Caco-2 (cell line): ENCODE data around the gene LYRM1. TPM values are rescaled to one million over a fixed set of nuclear protein-coding genes. Genes with fewer than 3 reads are reported as not detected.

Source experiments
- BruUV-seq: library from RNA; stranded (reverse); fragments of 400-500 nt; replicated peaks from 2 replicates; lab custom pipeline; 2021; lab: Mats Ljungman, UMichigan
- CTCF ChIA-PET: fragments of 300-600 bp; sonication (Branson Sonifier 250); formaldehyde crosslinking; loops from one replicate; lab custom pipeline; 2022; ENCODE audit warnings: antibody characterized with exemption; lab: Charles Lee
- POLR2A ChIA-PET: fragments of 300-600 bp; sonication (Branson Sonifier 250); formaldehyde crosslinking; loops from one replicate; lab custom pipeline; 2022; ENCODE audit warnings: antibody characterized with exemption; lab: Charles Lee
- DNase-seq, 2 experiments: peaks; one replicate each; pipeline versions ENCODE4 v3.0.0 to v3.0.0-alpha.2; 2020 to 2022
- H3K27me3 ChIP-seq: replicated peaks from 2 replicates; pipeline ENCODE4 v1.6.0; 2011; ENCODE audit warnings: low read length; ENCODE audit not compliant: control insufficient read depth, insufficient read depth
- H3K36me3 ChIP-seq: 2 replicates; pipeline ENCODE4 v1.5.1; 2011; ENCODE audit warnings: low read length; ENCODE audit not compliant: control insufficient read depth, insufficient read depth
- H3K4me1 ChIP-seq: fragments of 250-450 bp; sonication (Bioruptor Pico); 2 replicates; pipeline ENCODE4 v1.5.1; 2020; ENCODE audit warnings: mild to moderate bottlenecking
- H3K4me3 ChIP-seq: 2 replicates; pipeline ENCODE4 v1.5.1; 2011; ENCODE audit warnings: low read depth, mild to moderate bottlenecking, control low read depth, low read length
- H3K9me3 ChIP-seq: fragments of 250-450 bp; sonication (Bioruptor Pico); 2 replicates; pipeline ENCODE4 v1.5.1; 2020; ENCODE audit warnings: mild to moderate bottlenecking, moderate library complexity
- H3K27ac Mint-ChIP-seq: one replicate; pipeline ENCODE4 v1.8.0; 2022; ENCODE audit warnings: mixed read lengths; ENCODE audit not compliant: unreplicated experiment
- H3K27me3 Mint-ChIP-seq: one replicate; pipeline ENCODE4 v1.8.0; 2022; ENCODE audit warnings: mixed read lengths; ENCODE audit not compliant: insufficient read depth, unreplicated experiment
- H3K36me3 Mint-ChIP-seq: one replicate; pipeline ENCODE4 v1.8.0; 2022; ENCODE audit warnings: mild to moderate bottlenecking, mixed read lengths; ENCODE audit not compliant: insufficient read depth, unreplicated experiment
- H3K4me1 Mint-ChIP-seq: one replicate; pipeline ENCODE4 v1.8.0; 2022; ENCODE audit warnings: low read depth, mixed read lengths; ENCODE audit not compliant: unreplicated experiment
- H3K4me3 Mint-ChIP-seq: one replicate; pipeline ENCODE4 v1.8.0; 2022; ENCODE audit warnings: mild to moderate bottlenecking, moderate library complexity, mixed read lengths; ENCODE audit not compliant: unreplicated experiment
- H3K9me3 Mint-ChIP-seq: one replicate; pipeline ENCODE4 v1.8.0; 2022; ENCODE audit warnings: mixed read lengths; ENCODE audit not compliant: unreplicated experiment
- CTCF ChIP-seq, 2 experiments: fragments of 200-600 bp in 1 of 2; IDR thresholded peaks; 1 replicate in 1 of 2; 2 replicates in 1 of 2; pipeline versions ENCODE4 v1.5.1 to v1.8.0; 2011 to 2022; ENCODE audit warnings: antibody characterized with exemption in 1 of 2, control low read depth in 1 of 2, inconsistent platforms in 1 of 2, low read depth in 1 of 2, low read length in 1 of 2, mild to moderate bottlenecking in 1 of 2, moderate library complexity in 1 of 2; ENCODE audit not compliant: insufficient read depth in 1 of 2, severe bottlenecking in 1 of 2, unreplicated experiment in 1 of 2
- intact Hi-C: fragments of 100-400 bp; cut with micrococcal nuclease; formaldehyde crosslinking; loops from one replicate; pipeline ENCODE4 v1.10.0; 2022; ENCODE audit not compliant: unreplicated experiment
- total RNA-seq: library from RNA; stranded (reverse); gene quantifications from 2 replicates; pipeline ENCODE4 v1.2.3, GENCODE V29; 2022

Gene LYRM1
- total RNA-seq, 1 experiment from 2014 or later: 46.1 TPM

- H3K27ac Mint-ChIP-seq: peak overlapping the region; percentile 93
- H3K4me1 Mint-ChIP-seq: peaks cover 59% of the 10 kb centered on the region
- Histone ChIP-seq H3K4me3 (peak overlapping the region; percentile 68), H3K27me3 (no peaks in the 10 kb centered on the region), H3K9me3 (no peaks in the 10 kb centered on the region), H3K4me1 (peaks cover 58% of the 10 kb centered on the region), H3K36me3 (no peaks in the 10 kb centered on the region)
- H3K9me3 Mint-ChIP-seq: no peaks in the 10 kb centered on the region
- peak overlapping the region; percentile 74 for H3K4me3 Mint-ChIP-seq
- BruUV-seq: no TSS peak
- POLR2A ChIA-PET: interaction anchor here (1.4 kb wide), 1 partner anchor 37 kb away, joined by 10 read pairs; no protein-coding TSS in a partner anchor
- no peak for DNase-seq
- H3K27me3 Mint-ChIP-seq: no peaks in the 10 kb centered on the region
- H3K36me3 Mint-ChIP-seq: peaks cover 50% of the 10 kb centered on the region
- intact Hi-C loops: loop anchor here (5.0 kb wide), 2 partner anchors 51 to 181 kb away; no protein-coding TSS in a partner anchor
- no peak for TF ChIP-seq CTCF (IDR thresholded peaks at IDR 0.05; ENCODE audit: insufficient read depth in 1 of 2, low read depth in 1 of 2, low read length in 1 of 2, severe bottlenecking in 1 of 2, unreplicated experiment in 1 of 2)
- CTCF ChIA-PET: interaction anchor here (1.6 kb wide), 1 partner anchor 51 kb away, joined by 6 read pairs; no protein-coding TSS in a partner anchor
Observed at GRCh38 chr16:20901068-20901435, 481 bp downstream of the LYRM1 start.

- Mint-ChIP-seq H3K27ac (peak overlapping the region; percentile 93), H3K27me3 (no peaks in the 10 kb centered on the region), H3K9me3 (no peaks in the 10 kb centered on the region), H3K36me3 (peaks cover 50% of the 10 kb centered on the region), H3K4me1 (peaks cover 64% of the 10 kb centered on the region), H3K4me3 (peak overlapping the region; percentile 74)
- TSS peak; percentile 33 for BruUV-seq
- H3K4me1 ChIP-seq: peaks cover 63% of the 10 kb centered on the region
- H3K36me3 ChIP-seq: no peaks in the 10 kb centered on the region
- ChIA-PET POLR2A (no interaction called here), CTCF (no interaction called here)
- no peaks in the 10 kb centered on the region for H3K9me3 ChIP-seq
- peak; percentile 78 to 79 for DNase-seq
- no peak for TF ChIP-seq CTCF (IDR thresholded peaks at IDR 0.05; ENCODE audit: insufficient read depth in 1 of 2, low read depth in 1 of 2, low read length in 1 of 2, severe bottlenecking in 1 of 2, unreplicated experiment in 1 of 2)
- intact Hi-C loops: loop anchor here (5.0 kb wide), 2 partner anchors 51 to 181 kb away; no protein-coding TSS in a partner anchor
- no peaks in the 10 kb centered on the region for H3K27me3 ChIP-seq
- peak overlapping the region; percentile 68 for H3K4me3 ChIP-seq
Observed at GRCh38 chr16:20901436-20902112, 1.0 kb downstream of the LYRM1 start.

GRCh38 chr16:20902426-20902825, 1.9 kb downstream of the LYRM1 start:
- H3K36me3 Mint-ChIP-seq: peaks cover 50% of the 10 kb centered on the region
- CTCF ChIA-PET: interaction anchor here (0.6 kb wide), 1 partner anchor 1376 kb away, joined by 4 read pairs; no protein-coding TSS in a partner anchor
- H3K4me1 Mint-ChIP-seq: peaks cover 67% of the 10 kb centered on the region

More at GRCh38 chr16:20902426-20902825, 1.9 kb downstream of the LYRM1 start:
- intact Hi-C loops: loop anchor here (5.0 kb wide), 2 partner anchors 50 to 180 kb away; no protein-coding TSS in a partner anchor
- Histone ChIP-seq H3K36me3 (no peaks in the 10 kb centered on the region), H3K9me3 (no peaks in the 10 kb centered on the region), H3K27me3 (no peaks in the 10 kb centered on the region), H3K4me3 (no peak overlapping the region), H3K4me1 (peaks cover 70% of the 10 kb centered on the region)
- H3K27me3 Mint-ChIP-seq: no peaks in the 10 kb centered on the region
- POLR2A ChIA-PET: interaction anchor here (1.4 kb wide), 1 partner anchor 36 kb away, joined by 5 read pairs; no protein-coding TSS in a partner anchor
- peak overlapping the region; percentile 93 for H3K27ac Mint-ChIP-seq
- peak overlapping the region; percentile 74 for H3K4me3 Mint-ChIP-seq
- no peaks in the 10 kb centered on the region for H3K9me3 Mint-ChIP-seq
- DNase-seq: no peak
- TF ChIP-seq CTCF (IDR thresholded peaks at IDR 0.05; ENCODE audit: insufficient read depth in 1 of 2, low read depth in 1 of 2, low read length in 1 of 2, severe bottlenecking in 1 of 2, unreplicated experiment in 1 of 2): no peak
- no TSS peak for BruUV-seq
